Measurements from ENCODE around the gene S100P.

Gene S100P

GRCh38 chr4:6734165-6734786, 40.6 kb downstream of the S100P start:
- ATAC-seq, result peak; percentile 51

GRCh38 chr4:6739920-6740319, 46.2 kb downstream of the S100P start:
- DNase-seq (ENCODE audit: low spot score in 2 of 2) (no peak), ATAC-seq (no peak)
- Mint-ChIP-seq H3K27ac (no peak overlapping the region), H3K4me1 (peaks cover 15% of the 10 kb centered on the region), H3K4me3 (no peak overlapping the region), H3K9me3 (no peaks in the 10 kb centered on the region), H3K36me3 (no peaks in the 10 kb centered on the region)

More at GRCh38 chr4:6734165-6734786, 40.6 kb downstream of the S100P start:
- no peak for DNase-seq (ENCODE audit: low spot score in 2 of 2)
- H3K27ac Mint-ChIP-seq, result peak overlapping the region; percentile 56
- peaks cover 6% of the 10 kb centered on the region for H3K4me1 Mint-ChIP-seq
- peaks cover 6% of the 10 kb centered on the region for H3K36me3 Mint-ChIP-seq
- no peak overlapping the region for H3K4me3 Mint-ChIP-seq
- H3K9me3 Mint-ChIP-seq, result no peaks in the 10 kb centered on the region

GRCh38 chr4:6740347-6740746, 46.7 kb downstream of the S100P start:
- H3K4me3 Mint-ChIP-seq, result no peak overlapping the region
- no peak for ATAC-seq
- no peaks in the 10 kb centered on the region for H3K36me3 Mint-ChIP-seq
- H3K4me1 Mint-ChIP-seq, result peaks cover 15% of the 10 kb centered on the region
- no peak overlapping the region for H3K27ac Mint-ChIP-seq
- DNase-seq (ENCODE audit: low spot score in 2 of 2), result no peak
- H3K9me3 Mint-ChIP-seq, result no peaks in the 10 kb centered on the region

GRCh38 chr4:6742507-6742906, 48.8 kb downstream of the S100P start:
- H3K9me3 Mint-ChIP-seq, result no peaks in the 10 kb centered on the region
- no peaks in the 10 kb centered on the region for H3K36me3 Mint-ChIP-seq
- H3K4me1 Mint-ChIP-seq, result peaks cover 15% of the 10 kb centered on the region
- H3K4me3 Mint-ChIP-seq, result no peak overlapping the region
- ATAC-seq, result no peak
- H3K27ac Mint-ChIP-seq, result no peak overlapping the region
- DNase-seq (ENCODE audit: low spot score in 2 of 2), result no peak

- Mint-ChIP-seq H3K36me3 (no peaks in the 10 kb centered on the region), H3K27ac (no peak overlapping the region), H3K4me1 (peaks cover 15% of the 10 kb centered on the region), H3K9me3 (no peaks in the 10 kb centered on the region), H3K4me3 (no peak overlapping the region)
- ATAC-seq (no peak), DNase-seq (ENCODE audit: low spot score in 2 of 2) (no peak)
Measured at GRCh38 chr4:6742989-6743388, 49.3 kb downstream of the S100P start.
